Heart left ventricle (tissue), 16 donors: ENCODE results near the gene WHAMM. TPM values are rescaled to one million over a fixed set of nuclear protein-coding genes. Genes with fewer than 3 reads are reported as not detected.
"Not testable (repeated sequence)": the region's sequence is repeated elsewhere in the genome, so short reads cannot be mapped to it uniquely, and the experiment has no call there.

ENCODE experiments used
- ATAC-seq, 4 donors: fragments of 200-7000 bp; cut with Tn5 transposase; one replicate each; pipeline ENCODE4 v1.9.1; 2020 to 2022; ENCODE audit warnings: moderate library complexity in 4 of 4, mild to moderate bottlenecking in 3 of 4, moderate number of reproducible peaks in 1 of 4
- DNase-seq, 5 donors: peaks; one replicate each; pipeline ENCODE4 v3.0.0-alpha.2; 2020
- H3K27ac ChIP-seq, 12 donors: fragments of 200-600 bp; sonication (generic) in 4 of 12; one replicate each; pipeline versions ENCODE4 v1.5.0 to v1.8.0; 2016 to 2022; ENCODE audit warnings: mild to moderate bottlenecking in 2 of 12
- H3K27me3 ChIP-seq, 9 donors: fragments of 200-600 bp; sonication (generic) in 2 of 9; one replicate each; pipeline versions ENCODE4 v1.5.1 to v1.8.0; 2016 to 2022; ENCODE audit warnings: mild to moderate bottlenecking in 3 of 9
- H3K36me3 ChIP-seq, 9 donors: fragments of 200-600 bp; sonication (generic) in 2 of 9; one replicate each; pipeline versions ENCODE4 v1.5.0 to v1.8.0; 2018 to 2022; ENCODE audit warnings: mild to moderate bottlenecking in 2 of 9
- H3K4me1 ChIP-seq, 12 donors: fragments of 200-600 bp; sonication (generic) in 4 of 12; one replicate each; pipeline versions ENCODE4 v1.5.0 to v1.8.0; 2016 to 2022; ENCODE audit warnings: mild to moderate bottlenecking in 3 of 12
- H3K4me3 ChIP-seq, 12 donors: fragments of 200-600 bp; sonication (generic) in 4 of 12; one replicate each; pipeline versions ENCODE4 v1.5.0 to v1.8.0; 2017 to 2022; ENCODE audit warnings: mild to moderate bottlenecking in 9 of 12, moderate library complexity in 4 of 12
- H3K9me3 ChIP-seq, 12 donors: fragments of 200-600 bp; sonication (generic) in 4 of 12; one replicate each; pipeline versions ENCODE4 v1.5.0 to v1.8.0; 2016 to 2022; ENCODE audit warnings: mild to moderate bottlenecking in 1 of 12
- CTCF ChIP-seq, 12 donors: fragments of 200-600 bp; sonication (generic) in 4 of 12; IDR thresholded peaks; one replicate each; pipeline versions ENCODE4 v1.5.0 to v1.8.0; 2018 to 2022; ENCODE audit warnings: antibody characterized with exemption in 12 of 12, mild to moderate bottlenecking in 5 of 12
- POLR2A ChIP-seq, 2 donors: fragments of 450-650 bp; IDR thresholded peaks; one replicate each; pipeline ENCODE4 v1.6.1; 2017; ENCODE audit warnings: antibody characterized with exemption in 2 of 2, mild to moderate bottlenecking in 2 of 2, moderate library complexity in 2 of 2
- WGBS, 4 donors: extraction: QIAGEN DNeasy Blood & Tissue Kit in 2 of 4; methylation state at CpG; one replicate each; pipeline versions ENCODE4 v1.1.5 to v1.1.7; 2013 to 2018; 5-methylcytosine and 5-hydroxymethylcytosine counted together
- intact Hi-C, 10 donors: fragments of 100-400 bp; cut with DNase I; formaldehyde crosslinking; loops; one replicate each; pipeline versions ENCODE4 v1.11.1 to v1.14.2; 2022
- polyA plus RNA-seq, 2 donors: library from polyadenylated mRNA; stranded (reverse); fragments of 200-250 nt; gene quantifications; one replicate each; pipeline ENCODE4 v1.2.3, GENCODE V29; 2013
- total RNA-seq, 9 donors: library from RNA; depleted of rRNA in 2 of 9; stranded (reverse); fragments of >200 nt in 2 of 9; fragmentation: NEBNext Ultra II Directional in 3 of 9; extraction: Animal tissue kit (Norgen Biotek cat#: 25700) in 3 of 9; gene quantifications; one replicate each; pipeline versions ENCODE4 v1.1.0 to v1.2.4, GENCODE V29; 2016 to 2023
- donor health status: ischemic (EF 13 %, LVEDD 7.1; RV severe dilation, severe dysfunction).
- donor health status: healthy with polysubstance abuse.
- donor health status: DM: no; HTN: yes; CAD: no.
- donor health status: DM: no; HTN: no; CAD: no.
- donor health status: ischemic (EF 25% LVEDD 6.9; RV normal size, moderate dysfunction).
- donor health status: ischemic (EF 25% LVEDD 5.7; RV mildly dilated, moderate dysfunction).
- donor health status: healthy.
- donor health status: DM: yes; HTN: yes; CAD: no.
- donor health status: ischemic (EF 35%, LVEDD 5.7; RV mildly dilated, moderate dysfunction).
- donor health status: nonischemic (EF 11% LVEDD 7.7; RV severe dilation, severe dysfunction).
- donor health status: DM: yes; HTN: yes; CAD: no.
- donor health status: PGD.
- donor health status: ischemic (EF 29% LVEDD 5.4; RV normal size, mild dysfunction).
- donor health status: nonischemic (EF 23%, LVEDD 6.1; RV moderate dilation, normal function).

Gene WHAMM
- total and polyA plus RNA-seq, 11 donors: 2.8 to 9.1 (median 6.3) TPM

GRCh38 chr15:82864967-82865366, 55.5 kb downstream of the WHAMM start:
- H3K27ac ChIP-seq: no peak overlapping the region
- DNase-seq (no peak), ATAC-seq (no peak)
- intact Hi-C loops: no loop called here
- H3K36me3 ChIP-seq: no peaks in the 10 kb centered on the region
- H3K27me3 ChIP-seq: no peaks in the 10 kb centered on the region
- TF ChIP-seq POLR2A (IDR thresholded peaks at IDR 0.05): no peak
- no peaks in the 10 kb centered on the region for H3K9me3 ChIP-seq
- no peak overlapping the region for H3K4me3 ChIP-seq
- H3K4me1 ChIP-seq: peaks cover 0 to 1% (median 0%) of the 10 kb centered on the region in 12 donors
- 72 to 82% (median 77%) methylated on average over 2 of the region's 2 CpGs for WGBS, 4 donors

- DNase-seq, H3K36me3 ChIP-seq, H3K9me3 ChIP-seq, H3K4me3 ChIP-seq, ATAC-seq, H3K4me1 ChIP-seq, H3K27me3 ChIP-seq, H3K27ac ChIP-seq, intact Hi-C loops: not testable (repeated sequence)
- WGBS, 4 donors: 39 to 67% (median 60%) methylated on average over 4 of the region's 4 CpGs
Measured at GRCh38 chr15:82865581-82865980, 56.2 kb downstream of the WHAMM start.

GRCh38 chr15:82865981-82866380, 56.6 kb downstream of the WHAMM start:
- ATAC-seq, H3K36me3 ChIP-seq, DNase-seq, H3K4me3 ChIP-seq, intact Hi-C loops, H3K27ac ChIP-seq, H3K9me3 ChIP-seq, H3K27me3 ChIP-seq: not testable (repeated sequence)
- 80 to 95% (median 83%) methylated on average over 3 of the region's 3 CpGs; no CpG with 5 or more reads in 1 of the 4 donors for WGBS, 4 donors
- peaks cover 0 to 11% (median 0%) of the 10 kb centered on the region in 12 donors for H3K4me1 ChIP-seq

GRCh38 chr15:82870727-82871320, 61.4 kb downstream of the WHAMM start:
- Histone ChIP-seq H3K27me3 (no peaks in the 10 kb centered on the region), H3K9me3 (peaks cover 0 to 5% (median 0%) of the 10 kb centered on the region in 12 donors), H3K4me1 (peaks cover 0 to 26% (median 6%) of the 10 kb centered on the region in 12 donors), H3K36me3 (no peaks in the 10 kb centered on the region), H3K4me3 (no peak overlapping the region), H3K27ac (peak overlapping the region in 1 of 12 donors; percentile 2)
- WGBS, 4 donors: 56 to 62% (median 57%) methylated on average over 7 of the region's 7 CpGs
- intact Hi-C loops: loop anchor here in 2 of 10 donors (10.0 kb wide), 2 partner anchors 56 to 64 kb away; no protein-coding TSS in a partner anchor
- TF ChIP-seq CTCF (IDR thresholded peaks at IDR 0.05): no peak
- TF ChIP-seq POLR2A (IDR thresholded peaks at IDR 0.05): no peak
- no peak for DNase-seq
- ATAC-seq: peak in 1 of 4 donors; percentile 22

- ATAC-seq (peak in 1 of 4 donors; percentile 53), DNase-seq (no peak)
- TF ChIP-seq POLR2A (IDR thresholded peaks at IDR 0.05) (no peak), CTCF (IDR thresholded peaks at IDR 0.05) (no peak)
- Histone ChIP-seq H3K36me3 (no peaks in the 10 kb centered on the region), H3K4me1 (peaks cover 0 to 26% (median 6%) of the 10 kb centered on the region in 12 donors), H3K9me3 (peaks cover 0 to 5% (median 0%) of the 10 kb centered on the region in 12 donors), H3K27me3 (no peaks in the 10 kb centered on the region), H3K4me3 (no peak overlapping the region), H3K27ac (peak overlapping the region in 1 of 12 donors; percentile 2)
- 34 to 47% (median 37%) methylated on average over 5 of the region's 5 CpGs for WGBS, 4 donors
- intact Hi-C loops: loop anchor here in 2 of 10 donors (10.0 kb wide), 2 partner anchors 57 to 63 kb away; no protein-coding TSS in a partner anchor
Measured at GRCh38 chr15:82871358-82871757, 61.9 kb downstream of the WHAMM start.
